ENCODE data around the gene GATA6. TPM values are rescaled to one million over a fixed set of nuclear protein-coding genes. Genes with fewer than 3 reads are reported as not detected.

Gene GATA6
- total RNA-seq, 2 donors from 2014 or later: 41.8 to 114 TPM

- Histone ChIP-seq H3K4me1 (peaks cover 20% of the 10 kb centered on the region), H3K9me3 (no peaks in the 10 kb centered on the region), H3K27ac (peak overlapping the region; percentile 95 to 100 (median 98)), H3K27me3 (no peaks in the 10 kb centered on the region), H3K36me3 (replicated peaks in 1 of 2; ENCODE audit: insufficient read depth in 1 of 2, low read depth in 2 of 2) (no peaks in the 10 kb centered on the region), H3K4me3 (peak overlapping the region; percentile 2 to 54)
- no peak for TF ChIP-seq CTCF (IDR thresholded peaks at IDR 0.05)
- TF ChIP-seq POLR2A (IDR thresholded peaks at IDR 0.05): no peak
- ATAC-seq: no peak
- peak; percentile 30 to 59 (median 42) for DNase-seq
- WGBS, 2 donors: 1 to 3% methylated on average over 25 of the region's 25 CpGs
- intact Hi-C loops (cut with DNase I): no loop called here
Measured at GRCh38 chr18:22167091-22167470, 2.3 kb upstream of the GATA6 start.

- Histone ChIP-seq H3K4me1 (peaks cover 20% of the 10 kb centered on the region), H3K27ac (peak overlapping the region; percentile 95 to 100 (median 98)), H3K27me3 (no peaks in the 10 kb centered on the region), H3K4me3 (peak overlapping the region; percentile 2 to 54), H3K9me3 (no peaks in the 10 kb centered on the region), H3K36me3 (replicated peaks in 1 of 2; ENCODE audit: insufficient read depth in 1 of 2, low read depth in 2 of 2) (no peaks in the 10 kb centered on the region)
- ATAC-seq (no peak), DNase-seq (peak; percentile 60 to 71 (median 63))
- intact Hi-C loops (cut with DNase I): no loop called here
- TF ChIP-seq POLR2A (IDR thresholded peaks at IDR 0.05) (peak; percentile 10 to 87 (median 87)), CTCF (IDR thresholded peaks at IDR 0.05) (no peak)
- 2 to 3% methylated on average over 34 of the region's 34 CpGs for WGBS, 2 donors
Measured at GRCh38 chr18:22167471-22168241, 1.7 kb upstream of the GATA6 start.

GRCh38 chr18:22168360-22168921, 948 bp upstream of the GATA6 start:
- TF ChIP-seq POLR2A (IDR thresholded peaks at IDR 0.05) (no peak), CTCF (IDR thresholded peaks at IDR 0.05) (peak in 4 of 7 experiments; percentile 40 to 60 (median 48))
- H3K4me1 ChIP-seq: peaks cover 17% of the 10 kb centered on the region
- H3K9me3 ChIP-seq: no peaks in the 10 kb centered on the region
- DNase-seq: peak; percentile 59 to 74 (median 66)
- intact Hi-C loops (cut with DNase I): no loop called here
- no peaks in the 10 kb centered on the region for H3K36me3 ChIP-seq (replicated peaks in 1 of 2; ENCODE audit: insufficient read depth in 1 of 2, low read depth in 2 of 2)
- peak; percentile 6 for ATAC-seq
- 0 to 1% methylated on average over 22 to 36 of the region's 36 CpGs for WGBS, 2 donors
- H3K4me3 ChIP-seq: peak overlapping the region; percentile 54 to 66
- peak overlapping the region; percentile 95 to 100 (median 98) for H3K27ac ChIP-seq
- H3K27me3 ChIP-seq: no peaks in the 10 kb centered on the region

- Histone ChIP-seq H3K27me3 (no peaks in the 10 kb centered on the region), H3K4me1 (peaks cover 2% of the 10 kb centered on the region), H3K9me3 (no peaks in the 10 kb centered on the region), H3K4me3 (peak overlapping the region; percentile 89 to 97), H3K27ac (peak overlapping the region; percentile 95 to 100 (median 98)), H3K36me3 (replicated peaks in 1 of 2; ENCODE audit: insufficient read depth in 1 of 2, low read depth in 2 of 2) (no peaks in the 10 kb centered on the region)
- no peak for ATAC-seq
- peak; percentile 49 to 66 (median 58) for DNase-seq
- no peak for TF ChIP-seq POLR2A (IDR thresholded peaks at IDR 0.05)
- TF ChIP-seq CTCF (IDR thresholded peaks at IDR 0.05): no peak
- intact Hi-C loops (cut with DNase I): loop anchor here (10.0 kb wide), 2 partner anchors 175 to 395 kb away; no protein-coding TSS in a partner anchor
- 0% methylated on average over 37 to 41 of the region's 49 CpGs for whole genome bisulfite sequencing, 2 donors
Measured at GRCh38 chr18:22169889-22170420, 566 bp downstream of the GATA6 start.

Measured in body of pancreas (tissue), 4 donors.